Epithelial cell of proximal tubule (primary cell): ENCODE data around the gene ACTL8. TPM values are rescaled to one million over a fixed set of nuclear protein-coding genes. Genes with fewer than 3 reads are reported as not detected.

ENCODE experiments used
- DNase-seq: peaks from one replicate; pipeline ENCODE4 v3.0.0-alpha.2; 2011; ENCODE audit warnings: low read depth
- H3K4me3 ChIP-seq: 2 replicates; pipeline ENCODE4 v1.5.1; 2011; ENCODE audit warnings: low read depth, mild to moderate bottlenecking, low read length
- CTCF ChIP-seq: conservative IDR thresholded peaks from 2 replicates; pipeline ENCODE4 v1.5.1; 2012; ENCODE audit warnings: low read depth, mild to moderate bottlenecking, low read length
- total RNA-seq: library from RNA; depleted of rRNA; stranded (reverse); fragments of >200 nt; gene quantifications from 2 replicates; pipeline ENCODE4 v1.2.3, GENCODE V29; 2015

ACTL8 gene
- total RNA-seq, 1 donor from 2014 or later, result not detected

DNA sequence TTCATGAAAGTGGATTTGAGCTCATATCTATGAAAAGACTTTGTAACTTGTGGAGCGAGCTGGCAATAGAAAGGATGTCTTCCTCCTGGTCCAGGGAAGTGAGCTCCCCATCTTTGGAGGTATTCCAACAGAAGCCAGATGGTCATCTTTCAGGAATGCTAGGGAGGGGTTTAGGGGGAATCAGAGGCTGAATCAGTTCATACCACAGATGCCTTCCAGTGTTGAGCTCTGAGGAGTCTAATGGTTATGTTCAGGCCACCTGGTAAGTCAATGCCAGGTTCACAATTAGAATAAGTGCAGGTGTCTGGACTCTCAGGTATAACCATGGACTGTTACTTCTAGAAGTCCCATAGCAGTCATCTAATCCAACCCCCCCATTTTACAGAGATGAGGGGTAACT lies 119.1 kb downstream of the ACTL8 start:
- DNase-seq, result peak; percentile 70
- no peak for TF ChIP-seq CTCF
- no peak overlapping the region for H3K4me3 ChIP-seq

DNA sequence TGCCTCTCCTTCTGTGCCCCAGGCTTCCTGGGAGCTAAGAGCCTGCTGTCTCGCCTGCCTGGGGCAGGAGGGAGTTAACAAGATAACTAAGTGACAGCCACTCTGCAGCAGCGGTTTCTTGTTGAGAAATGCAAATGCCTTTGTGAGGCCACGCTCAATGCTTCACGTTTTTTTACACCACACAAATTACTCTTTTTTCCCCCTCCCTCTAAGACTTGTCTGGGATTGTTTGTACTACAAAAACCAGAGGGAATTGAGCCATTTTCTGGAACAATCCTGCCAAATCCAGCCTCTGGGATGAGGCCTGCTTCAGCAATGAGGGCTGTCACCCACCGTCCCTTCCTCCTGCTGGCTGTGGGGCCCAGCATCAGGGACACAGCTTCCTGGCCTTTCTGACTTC lies 119.6 kb downstream of the ACTL8 start:
- DNase-seq, result no peak
- H3K4me3 ChIP-seq, result no peak overlapping the region
- TF ChIP-seq CTCF, result no peak

DNA sequence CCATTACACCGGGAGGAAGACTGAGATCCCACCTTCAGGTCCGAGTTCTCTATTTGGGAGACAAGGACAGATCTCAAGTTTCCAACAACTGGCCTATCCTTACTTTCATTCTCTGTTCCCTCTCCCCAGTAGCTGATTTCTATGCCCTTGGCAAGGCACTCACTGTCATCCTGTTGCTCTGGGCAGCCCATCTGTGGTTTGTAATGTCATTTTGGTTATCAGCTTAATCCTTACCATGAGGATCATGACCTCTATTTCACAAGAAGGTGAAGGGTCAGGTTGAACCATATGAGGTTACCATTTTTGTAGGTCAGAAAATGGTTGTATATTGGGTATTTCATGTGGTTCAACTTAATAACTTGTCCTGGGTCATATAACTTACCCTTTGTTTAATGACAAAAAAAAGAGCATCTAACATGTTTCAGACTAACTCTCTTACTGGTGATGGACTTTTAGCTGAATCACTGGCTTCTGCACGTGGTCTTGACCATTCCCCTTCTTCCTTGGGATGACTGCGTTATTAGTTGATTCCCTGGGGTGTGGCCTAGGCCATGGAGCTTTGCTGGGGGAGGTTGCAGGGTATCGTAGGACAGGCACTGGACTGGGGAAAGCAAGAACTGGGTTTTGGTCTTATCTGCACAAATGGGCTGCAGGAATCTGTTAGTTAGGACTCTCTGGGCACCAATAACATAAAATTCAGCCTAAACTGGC lies 120.2 kb downstream of the ACTL8 start:
- no peak for TF ChIP-seq CTCF
- no peak overlapping the region for H3K4me3 ChIP-seq
- DNase-seq, result no peak

DNA sequence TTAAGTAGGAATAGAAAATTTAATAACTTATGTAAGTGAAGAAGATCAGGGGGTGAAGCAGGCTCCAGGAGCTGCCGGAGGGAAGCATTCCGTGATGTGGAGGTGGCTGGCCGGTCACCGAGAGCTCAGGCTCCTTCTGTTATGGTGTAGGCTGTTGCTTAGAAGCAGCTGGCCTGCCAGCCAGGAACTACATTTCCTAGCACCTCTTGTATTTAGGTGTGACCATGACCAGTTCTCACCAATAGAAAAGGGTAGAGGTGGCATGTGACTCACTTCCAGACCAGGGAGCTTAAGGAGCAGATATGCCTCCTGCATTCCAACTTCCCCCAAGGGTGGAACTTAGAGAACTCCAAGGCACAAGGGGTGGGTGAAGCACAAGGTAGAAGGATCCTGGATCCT lies 120.7 kb downstream of the ACTL8 start:
- DNase-seq, result no peak
- H3K4me3 ChIP-seq, result no peak overlapping the region
- no peak for TF ChIP-seq CTCF

Other genes starting within 250 kb of the ACTL8 start
- gene ARHGEF10L, start 215.6 kb upstream of the ACTL8 start, total RNA-seq, result 17.4 and 27.8 TPM in 2 replicates